ENCODE measurements around the gene MED13L.
"Not testable (repeated sequence)": the region's sequence is repeated elsewhere in the genome, so short reads cannot be mapped to it uniquely, and the experiment has no call there.

MED13L gene

GRCh38 chr12:115983226-115983798, 294.2 kb downstream of the MED13L start:
- peak; percentile 32 for DNase-seq

GRCh38 chr12:115980339-115980738, 297.2 kb downstream of the MED13L start:
- Histone ChIP-seq H3K4me3 (ENCODE audit: low read depth, low read length) (no peak overlapping the region), H3K9me3 (ENCODE audit: severe bottlenecking) (no peaks in the 10 kb centered on the region), H3K27me3 (ENCODE audit: insufficient read depth, low read depth, severe bottlenecking) (no peaks in the 10 kb centered on the region), H3K36me3 (peaks cover 35% of the 10 kb centered on the region), H3K27ac (no peak overlapping the region)
- DNase-seq, result no peak
- TF ChIP-seq CTCF (IDR thresholded peaks at IDR 0.05; ENCODE audit: low read depth, low read length), result no peak

More at GRCh38 chr12:115983226-115983798, 294.2 kb downstream of the MED13L start:
- H3K27ac ChIP-seq, result no peak overlapping the region
- H3K9me3 ChIP-seq (ENCODE audit: severe bottlenecking), result no peaks in the 10 kb centered on the region
- H3K36me3 ChIP-seq, result peaks cover 44% of the 10 kb centered on the region
- no peak overlapping the region for H3K4me3 ChIP-seq (ENCODE audit: low read depth, low read length)
- no peaks in the 10 kb centered on the region for H3K27me3 ChIP-seq (ENCODE audit: insufficient read depth, low read depth, severe bottlenecking)
- TF ChIP-seq CTCF (IDR thresholded peaks at IDR 0.05; ENCODE audit: low read depth, low read length), result peak; percentile 57

GRCh38 chr12:115979851-115980250, 297.6 kb downstream of the MED13L start:
- H3K27ac ChIP-seq, result no peak overlapping the region
- H3K27me3 ChIP-seq (ENCODE audit: insufficient read depth, low read depth, severe bottlenecking), result no peaks in the 10 kb centered on the region
- no peaks in the 10 kb centered on the region for H3K9me3 ChIP-seq (ENCODE audit: severe bottlenecking)
- peaks cover 39% of the 10 kb centered on the region for H3K36me3 ChIP-seq
- no peak for TF ChIP-seq CTCF (IDR thresholded peaks at IDR 0.05; ENCODE audit: low read depth, low read length)
- no peak for DNase-seq
- no peak overlapping the region for H3K4me3 ChIP-seq (ENCODE audit: low read depth, low read length)

- Histone ChIP-seq H3K27me3 (ENCODE audit: insufficient read depth, low read depth, severe bottlenecking) (no peaks in the 10 kb centered on the region), H3K9me3 (ENCODE audit: severe bottlenecking) (no peaks in the 10 kb centered on the region), H3K36me3 (peaks cover 39% of the 10 kb centered on the region), H3K4me3 (ENCODE audit: low read depth, low read length) (no peak overlapping the region), H3K27ac (no peak overlapping the region)
- DNase-seq, result no peak
- no peak for TF ChIP-seq CTCF (IDR thresholded peaks at IDR 0.05; ENCODE audit: low read depth, low read length)
These were observed 298.1 kb downstream of the MED13L start for GRCh38 chr12:115979351-115979750.

GRCh38 chr12:115976829-115977228, 300.7 kb downstream of the MED13L start:
- H3K4me3 ChIP-seq (ENCODE audit: low read depth, low read length); H3K27ac ChIP-seq; H3K9me3 ChIP-seq (ENCODE audit: severe bottlenecking); DNase-seq; H3K27me3 ChIP-seq (ENCODE audit: insufficient read depth, low read depth, severe bottlenecking): not testable (repeated sequence)
- peaks cover 30% of the 10 kb centered on the region for H3K36me3 ChIP-seq

- Histone ChIP-seq H3K27me3 (ENCODE audit: insufficient read depth, low read depth, severe bottlenecking) (no peaks in the 10 kb centered on the region), H3K36me3 (peaks cover 36% of the 10 kb centered on the region), H3K4me3 (ENCODE audit: low read depth, low read length) (no peak overlapping the region), H3K9me3 (ENCODE audit: severe bottlenecking) (no peaks in the 10 kb centered on the region), H3K27ac (no peak overlapping the region)
- no peak for DNase-seq
- TF ChIP-seq CTCF (IDR thresholded peaks at IDR 0.05; ENCODE audit: low read depth, low read length), result no peak
These were observed 302.1 kb downstream of the MED13L start for GRCh38 chr12:115975411-115975810.
